NCI-H2227 treated with DMSO at 0.1 percent for 48 hours (cell line): Measurements from ENCODE around the gene LINGO4.
"Not testable (repeated sequence)": the region's sequence is repeated elsewhere in the genome, so short reads cannot be mapped to it uniquely, and the experiment has no call there.

ENCODE experiments used
- DNase-seq: peaks from one replicate; lab custom pipeline; 2025; lab: John Stamatoyannopoulos, UW

Gene LINGO4

DNA sequence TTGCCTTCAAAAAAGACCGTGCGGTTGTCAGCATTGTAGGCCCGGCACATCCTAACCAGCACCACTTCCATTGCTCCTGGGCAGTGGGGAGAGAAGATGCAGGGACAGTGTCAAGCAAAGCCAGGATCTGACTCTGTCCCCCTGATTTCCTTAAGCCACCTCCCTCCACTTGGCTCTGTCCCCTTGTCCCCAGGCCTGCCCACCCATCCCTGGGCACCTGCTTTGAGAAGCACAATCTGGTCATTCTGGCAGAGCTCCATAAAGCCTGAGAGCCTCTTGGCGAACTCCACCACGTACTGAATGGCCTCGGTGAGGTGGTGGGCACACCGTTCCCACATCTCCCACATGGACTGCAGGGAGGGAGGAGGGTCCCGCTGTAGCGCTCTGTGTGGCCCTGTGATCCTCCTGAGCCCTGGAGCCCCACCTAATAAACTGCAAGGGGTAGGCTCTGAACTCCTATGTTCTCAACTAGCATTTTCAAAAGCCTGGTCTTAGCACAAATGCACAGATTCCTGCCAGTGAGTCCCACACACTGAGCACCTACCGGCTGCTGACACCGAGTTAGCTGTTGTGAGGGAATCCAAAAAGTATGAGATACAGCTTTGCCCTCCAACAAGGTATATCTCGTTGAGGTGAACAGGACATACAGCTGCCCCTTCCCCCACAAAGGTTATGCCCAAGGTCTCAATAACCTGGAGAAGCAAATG lies 8.2 kb upstream of the LINGO4 start:
- DNase-seq, result no peak

DNA sequence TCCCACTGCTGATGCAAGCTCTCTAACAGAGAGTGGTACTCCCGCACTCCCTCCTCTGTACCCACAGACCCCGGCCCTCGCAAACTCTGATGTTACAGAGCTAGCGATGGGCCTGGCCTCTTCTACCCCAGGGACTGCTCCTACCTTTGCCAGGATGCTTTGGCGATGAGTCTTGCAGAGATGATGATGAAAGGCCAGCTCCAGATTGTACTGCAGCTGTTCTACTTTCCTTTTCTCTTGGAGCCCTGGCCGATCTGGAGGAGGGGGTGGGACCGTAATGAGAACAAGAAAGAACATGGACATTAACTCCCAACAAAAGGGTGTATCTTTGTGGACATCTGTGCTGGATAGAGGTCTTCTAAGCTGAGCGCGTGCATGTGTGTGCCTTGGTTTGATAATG lies 6.0 kb upstream of the LINGO4 start:
- DNase-seq, result no peak

DNA sequence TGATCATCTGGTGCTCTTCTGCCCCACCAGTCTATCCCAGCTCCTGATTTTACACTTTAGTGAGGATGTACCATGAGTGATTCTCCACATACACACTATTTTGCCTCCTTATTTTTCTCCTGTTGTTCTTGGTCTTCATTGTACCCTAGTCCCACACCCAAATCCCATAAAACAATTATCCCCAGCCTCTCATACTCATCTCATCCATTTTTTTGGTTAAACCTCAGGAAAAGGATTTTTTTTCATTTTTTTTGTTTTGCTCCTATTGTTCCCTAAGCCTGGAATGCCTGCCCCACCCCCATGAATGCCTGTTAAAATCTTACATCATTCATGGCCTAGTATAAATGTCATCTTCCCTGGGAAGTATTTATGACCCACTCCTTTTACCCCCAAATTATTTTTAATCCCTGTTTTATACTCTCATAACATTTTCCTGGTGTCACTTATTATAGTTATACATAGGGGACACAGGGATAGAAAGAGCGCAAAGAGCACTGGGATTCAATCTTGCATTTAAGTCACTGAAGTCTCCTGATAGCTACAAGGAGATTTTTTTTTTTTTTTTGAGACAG lies 4.9 kb upstream of the LINGO4 start:
- DNase-seq, result no peak

DNA sequence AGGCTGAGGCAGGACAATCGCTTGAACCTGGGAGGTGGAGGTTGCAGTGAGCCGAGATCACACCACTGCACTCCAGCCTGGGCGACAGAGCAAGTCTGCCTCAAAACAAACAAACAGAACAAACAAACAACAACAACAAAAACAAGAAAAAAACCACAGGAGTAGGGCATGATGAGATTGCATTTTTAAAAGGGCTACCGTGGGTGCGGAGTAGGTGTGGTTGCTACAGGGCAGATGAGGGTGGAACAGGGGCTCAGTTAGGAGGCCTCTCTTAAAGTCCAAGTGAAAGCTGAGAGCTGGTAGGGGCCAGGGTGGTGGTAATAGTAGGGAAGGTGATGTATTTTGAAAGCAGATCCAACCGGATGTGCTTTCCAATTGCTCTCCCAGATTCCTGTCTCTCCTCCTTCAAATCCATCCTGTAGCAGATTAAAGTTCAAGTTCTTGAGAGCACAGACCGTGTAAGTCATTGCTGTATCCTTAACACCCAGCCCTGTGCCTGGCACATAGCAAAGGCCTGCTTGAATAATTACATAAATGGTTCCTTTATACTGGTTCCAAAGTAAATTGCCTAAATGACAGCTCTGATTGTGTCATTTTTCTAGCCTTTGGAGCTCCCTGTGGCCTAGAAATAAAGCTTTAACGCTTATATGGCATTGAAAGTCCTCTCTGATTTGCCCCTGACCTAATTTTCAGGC lies 4.2 kb upstream of the LINGO4 start:
- DNase-seq, result peak; percentile 26

DNA sequence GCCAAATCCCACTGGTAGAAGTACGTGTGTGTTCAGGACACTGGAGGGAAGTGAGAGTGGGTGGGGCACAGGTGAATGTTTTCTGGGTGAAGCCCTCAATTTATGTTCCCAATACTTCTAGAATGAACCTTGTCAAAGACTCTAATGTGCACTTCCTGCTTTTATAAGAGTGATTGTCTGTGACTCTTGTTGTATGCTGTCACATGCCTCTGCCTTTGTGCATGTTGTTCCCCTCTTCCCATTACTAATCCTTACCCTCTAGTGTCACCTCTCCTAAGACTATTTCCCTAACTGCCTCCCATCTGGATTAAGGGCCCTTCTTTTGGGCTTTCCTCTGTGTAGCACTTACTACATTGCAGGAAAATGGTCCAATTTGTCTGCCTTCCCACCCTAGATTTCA lies 2.5 kb upstream of the LINGO4 start:
- no peak for DNase-seq

DNA sequence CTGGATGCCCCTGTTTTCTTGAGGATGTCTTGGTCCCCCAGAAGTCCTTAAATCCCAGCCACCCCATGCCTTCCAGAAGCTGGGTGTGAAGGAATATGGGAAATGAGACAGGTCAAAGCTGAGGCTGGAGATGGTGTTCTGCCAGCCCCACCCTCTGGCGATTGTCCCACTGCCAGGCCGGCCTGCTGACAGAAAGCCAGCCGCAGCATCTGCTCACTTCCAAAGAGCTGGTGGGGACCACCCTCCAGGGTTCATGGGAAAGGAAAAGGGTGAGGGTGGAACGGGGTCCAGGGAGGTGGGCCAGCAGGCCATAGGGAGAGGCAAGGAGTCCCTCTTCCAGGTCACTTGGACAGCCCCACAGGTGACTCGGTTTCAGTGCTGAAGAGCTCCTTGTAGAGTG lies 1.9 kb upstream of the LINGO4 start:
- no peak for DNase-seq

DNA sequence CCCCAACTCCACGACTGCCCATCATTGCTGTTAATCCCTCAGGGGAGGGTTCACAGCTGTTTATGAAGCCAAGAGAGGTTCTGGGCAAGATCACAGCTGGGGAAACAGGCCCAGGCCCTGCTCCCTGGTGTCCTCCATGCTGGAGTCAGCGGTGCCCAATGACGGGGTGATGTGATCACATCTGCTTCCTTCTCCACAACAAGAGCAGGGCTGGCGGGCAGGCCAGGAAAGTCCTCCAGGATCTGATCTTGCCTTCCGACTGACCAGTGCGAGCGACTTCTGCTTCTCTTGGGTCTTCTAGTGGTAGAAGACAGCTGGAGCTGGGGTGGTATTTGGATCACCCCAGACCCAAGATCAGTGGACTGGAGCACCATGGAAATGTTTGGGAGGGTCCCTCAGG lies 951 bp upstream of the LINGO4 start:
- DNase-seq, result no peak

DNA sequence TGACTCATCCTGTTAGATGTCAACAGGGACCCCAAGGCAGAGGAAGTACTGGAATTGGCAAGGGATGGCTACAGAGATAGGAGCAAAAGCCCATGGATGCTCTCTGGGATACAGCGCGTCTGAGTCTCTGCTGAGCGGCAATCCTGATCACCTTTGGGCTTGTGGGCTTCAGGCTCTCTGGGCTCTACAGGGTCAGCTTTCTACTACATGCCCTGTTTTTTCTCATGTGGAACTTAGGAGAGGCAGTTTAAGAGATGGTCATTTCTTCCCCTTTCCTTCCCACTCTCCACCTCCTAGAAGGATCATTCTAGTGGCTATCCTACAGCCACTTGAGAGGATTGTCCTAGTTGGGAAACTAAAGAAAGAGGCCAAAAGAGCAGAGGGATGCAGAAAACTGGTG lies 1.3 kb downstream of the LINGO4 start:
- no peak for DNase-seq

DNA sequence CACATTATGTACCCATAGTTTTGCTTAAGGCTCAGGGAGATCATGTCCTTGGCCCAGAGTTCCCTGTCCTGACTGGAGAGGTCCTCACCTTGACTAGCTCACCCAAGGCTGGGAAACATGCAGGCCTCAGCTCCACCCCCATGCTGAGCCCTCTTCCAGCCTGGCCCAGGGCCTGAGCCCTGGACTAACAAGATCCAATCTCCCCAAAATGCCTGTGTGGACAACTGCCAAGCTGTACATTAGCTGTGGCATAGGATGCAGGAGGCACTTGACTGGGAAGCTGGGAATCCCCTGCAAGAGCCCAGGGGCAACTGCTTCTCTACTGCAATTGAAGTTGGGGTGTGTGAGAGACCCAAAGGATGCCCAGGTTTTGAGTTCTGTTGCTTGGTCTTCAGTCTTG lies 2.1 kb downstream of the LINGO4 start:
- DNase-seq, result no peak

DNA sequence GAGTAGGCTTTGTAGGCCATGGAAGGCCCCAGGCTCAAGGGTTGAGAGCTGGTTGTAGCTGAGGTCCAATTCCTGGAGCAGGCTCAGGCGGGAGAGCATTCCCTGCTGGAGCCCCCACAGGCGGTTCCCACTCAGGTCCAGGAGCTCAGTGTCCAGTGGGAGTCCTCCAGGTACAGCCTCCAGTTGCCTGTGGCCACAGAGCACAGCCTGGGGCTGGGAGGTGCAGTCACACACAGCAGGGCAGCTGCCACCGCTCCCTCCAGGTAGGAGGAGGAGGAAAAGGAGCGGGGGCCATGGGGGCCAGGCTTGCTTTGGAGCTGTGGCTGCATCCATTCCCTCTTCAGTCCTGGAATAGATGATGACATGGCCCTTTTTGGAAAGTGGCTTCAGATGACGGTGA lies 2.8 kb downstream of the LINGO4 start:
- no peak for DNase-seq

DNA sequence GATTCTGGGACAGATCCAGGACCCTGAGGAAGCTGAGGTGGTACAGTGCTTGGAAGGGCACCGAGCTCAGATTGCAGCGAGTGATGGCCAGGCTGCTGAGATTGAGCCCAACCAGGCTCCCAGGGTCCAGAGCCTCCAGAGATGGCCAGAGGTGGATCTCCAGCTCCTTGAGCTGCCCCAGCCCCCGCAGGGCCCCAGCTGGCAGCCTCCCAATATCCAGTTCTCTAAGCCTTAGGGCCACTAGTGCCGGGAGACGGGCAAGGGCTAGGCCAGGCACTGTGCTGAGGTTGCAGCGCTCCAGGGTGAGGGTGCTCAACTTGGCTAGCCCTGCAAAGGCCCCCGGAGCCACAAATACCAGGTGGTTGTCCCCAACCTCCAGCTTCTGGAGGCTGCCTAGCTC lies 3.4 kb downstream of the LINGO4 start:
- DNase-seq, result no peak

DNA sequence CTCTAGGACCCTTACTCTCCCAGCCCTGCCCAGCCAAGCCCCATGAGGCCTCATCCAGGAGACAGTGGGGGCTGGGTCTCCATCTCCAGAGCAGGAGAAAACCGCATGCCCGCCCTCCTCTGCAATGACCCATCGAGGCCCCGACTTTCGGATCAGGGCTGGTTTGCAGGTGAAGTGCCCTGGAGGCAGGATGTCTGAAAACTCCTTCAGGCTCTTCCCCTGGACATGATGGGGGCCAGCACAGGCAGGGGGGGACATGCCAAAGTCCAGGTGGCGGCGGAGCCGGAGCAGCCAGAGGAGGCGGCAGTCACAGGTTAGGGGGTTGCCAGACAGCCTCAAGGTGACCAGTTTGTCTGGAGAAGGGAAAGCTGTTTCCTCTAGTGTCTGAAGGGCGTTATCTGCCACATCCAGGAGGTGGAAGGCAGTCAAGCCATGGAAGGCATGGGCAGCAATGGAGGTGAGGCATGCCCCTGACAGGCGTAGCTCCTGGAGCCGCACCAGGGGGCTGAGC lies 3.9 kb downstream of the LINGO4 start:
- no peak for DNase-seq

DNA sequence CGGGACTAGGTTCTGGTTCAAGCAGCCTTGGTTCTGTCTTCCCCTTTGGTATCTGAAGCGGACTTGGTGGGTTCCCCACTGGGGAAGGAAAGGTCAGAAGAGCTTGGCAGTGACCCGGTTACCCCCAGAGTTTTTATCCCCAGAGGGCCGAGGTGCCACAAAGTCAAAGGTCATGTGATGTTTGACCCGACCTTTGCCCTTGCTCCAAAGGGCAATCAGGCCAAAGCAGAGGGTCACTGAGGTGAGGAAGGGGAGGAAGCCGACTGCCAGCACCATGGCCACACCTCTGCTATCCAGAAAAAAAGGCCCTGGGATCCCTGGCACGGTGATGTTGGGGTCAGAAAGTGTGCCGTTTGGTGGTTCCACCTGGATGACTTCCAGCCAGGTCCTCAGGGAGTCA lies 4.4 kb downstream of the LINGO4 start:
- no peak for DNase-seq

DNA sequence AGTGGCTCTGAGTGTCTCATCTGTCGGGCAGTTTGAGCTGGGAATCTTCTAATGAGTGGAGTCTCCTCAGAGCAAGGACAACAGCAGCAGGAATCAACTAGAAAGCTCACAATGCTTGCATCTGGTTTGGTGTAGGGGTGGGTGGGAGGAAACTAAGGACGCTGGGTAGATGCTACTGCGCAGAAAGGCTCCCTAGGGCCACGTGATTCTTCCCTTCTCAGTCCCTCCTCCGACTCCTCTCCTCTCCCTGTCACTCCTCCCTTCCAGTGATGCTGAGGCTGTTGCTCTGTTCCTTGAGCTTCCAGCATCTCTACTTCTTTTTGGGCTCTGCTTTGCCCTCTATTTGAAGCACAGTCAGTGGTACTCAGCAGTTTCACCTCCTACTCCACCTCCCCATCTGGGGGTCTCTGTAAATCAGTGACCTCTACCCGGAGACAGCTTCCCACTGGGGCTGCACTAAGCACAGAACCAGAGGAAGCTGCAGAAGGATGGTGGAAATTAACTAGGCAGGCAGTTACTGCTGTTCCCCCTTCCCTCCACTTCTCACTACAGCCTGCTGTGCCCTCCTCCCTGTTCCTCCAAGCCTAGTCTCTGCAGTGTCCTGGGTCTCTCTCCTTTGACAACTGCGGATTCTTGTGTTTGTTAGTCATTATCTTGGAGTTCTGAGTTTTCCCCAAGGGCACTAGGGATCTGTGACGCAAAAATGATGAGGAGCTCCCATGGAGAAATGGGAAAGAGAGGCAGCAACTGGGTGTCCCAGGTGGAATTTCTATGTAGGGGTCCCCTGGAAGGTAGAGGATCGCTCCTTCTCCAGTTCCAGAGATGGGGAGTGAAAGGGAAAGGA lies 5.8 kb downstream of the LINGO4 start:
- DNase-seq, result peak; percentile 84

DNA sequence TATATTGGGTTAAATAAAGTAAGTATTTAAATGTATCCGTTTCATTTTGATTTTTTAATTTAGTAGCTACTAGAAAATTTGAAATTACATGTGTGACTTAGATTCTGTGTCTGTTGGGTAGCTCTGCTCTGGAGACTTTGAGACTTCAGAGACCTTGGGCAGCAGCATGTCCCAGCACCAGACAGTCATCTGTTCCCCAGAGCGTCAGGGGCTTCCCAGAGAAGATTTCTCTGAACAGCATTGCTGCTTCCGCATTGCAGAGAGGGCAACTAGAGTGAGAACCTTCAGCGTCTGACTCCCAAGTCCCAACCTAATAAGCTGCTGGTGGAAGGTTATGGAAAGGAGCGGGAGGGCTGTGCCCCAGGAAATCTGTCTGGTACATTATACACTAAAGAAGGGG lies 6.6 kb downstream of the LINGO4 start:
- DNase-seq, result no peak

DNA sequence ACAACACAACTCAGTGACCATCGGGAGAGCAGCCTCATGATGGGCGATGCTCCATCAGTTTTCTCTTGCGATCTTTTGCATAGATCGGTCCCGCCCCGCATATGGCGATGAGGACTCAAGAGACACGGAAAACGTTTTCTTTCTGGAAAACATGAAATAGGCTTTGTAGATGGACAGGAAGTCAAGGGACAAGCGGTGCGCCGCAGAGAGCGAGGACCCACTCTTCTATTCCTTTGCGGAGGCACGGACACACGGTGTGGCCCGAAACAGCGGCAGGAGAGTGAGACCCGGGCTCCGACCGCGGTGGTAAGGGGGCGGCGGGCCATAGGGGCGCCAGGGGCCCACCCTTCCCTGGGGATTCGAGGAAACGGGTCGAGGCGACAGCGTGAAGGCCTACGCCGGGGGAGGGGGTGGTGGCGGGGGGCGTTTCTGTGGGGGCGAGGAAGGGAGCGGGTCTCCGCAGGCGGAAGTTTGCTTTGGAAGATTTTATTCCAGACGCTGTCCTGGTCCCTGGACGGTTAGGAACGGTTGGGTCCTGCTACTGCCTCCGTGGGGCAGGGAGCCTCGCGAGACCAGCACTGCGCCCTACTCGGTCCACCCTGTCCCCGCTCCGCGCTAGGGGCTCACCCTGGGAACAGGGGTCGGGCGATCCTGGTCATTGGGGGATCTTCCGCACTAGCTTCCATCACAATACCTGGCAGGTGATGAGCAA lies 14.1 kb downstream of the LINGO4 start:
- peak; percentile 3 for DNase-seq

DNA sequence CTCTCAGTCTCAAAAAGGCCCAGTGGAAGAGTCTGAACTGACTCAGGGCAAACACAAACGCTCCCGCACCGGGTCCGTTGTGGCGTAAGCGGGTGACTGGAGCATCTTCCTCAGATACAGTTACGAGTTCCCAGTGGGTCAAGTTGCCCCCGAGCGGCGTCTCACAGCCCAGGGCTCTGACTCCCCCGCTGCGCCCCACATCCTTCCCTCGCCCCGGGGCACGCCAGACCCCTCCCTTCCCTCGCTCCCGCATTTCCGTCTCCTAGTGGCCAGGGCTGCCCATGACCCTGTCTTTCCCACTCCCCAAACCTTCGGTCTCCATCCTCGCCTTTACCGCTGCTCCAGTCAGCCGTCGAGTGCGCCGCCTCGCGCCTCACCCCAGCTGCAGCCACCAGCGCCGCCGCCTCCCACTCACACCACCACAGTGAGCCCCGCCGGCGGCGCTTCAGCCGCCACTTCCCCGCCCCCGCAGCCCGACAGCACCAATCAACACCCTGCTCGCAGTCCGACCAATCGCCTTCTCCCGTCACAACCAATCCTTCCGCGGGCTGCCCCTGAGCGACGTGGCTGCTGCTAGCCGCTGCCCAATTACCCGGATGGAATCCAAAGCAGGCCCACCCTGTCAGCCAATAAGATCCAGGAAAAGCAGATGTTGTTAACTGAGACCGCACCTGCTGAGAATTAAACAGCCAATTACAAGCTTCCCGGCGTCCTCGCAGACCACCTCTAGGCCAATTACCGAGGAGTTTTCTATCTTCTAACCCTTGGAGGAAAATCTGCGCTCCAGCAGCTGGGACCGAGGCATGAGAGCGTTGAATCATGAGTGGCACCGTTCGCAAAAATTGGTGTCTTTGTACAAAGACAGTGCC lies 14.9 kb downstream of the LINGO4 start, which contains the start of gene TDRKH:
TSS of gene TDRKH (minus strand) at position 430 of the 869 bp plus-strand sequence. CDS start 7,478 bp downstream, outside the sequence.
- peak; percentile 99 for DNase-seq

DNA sequence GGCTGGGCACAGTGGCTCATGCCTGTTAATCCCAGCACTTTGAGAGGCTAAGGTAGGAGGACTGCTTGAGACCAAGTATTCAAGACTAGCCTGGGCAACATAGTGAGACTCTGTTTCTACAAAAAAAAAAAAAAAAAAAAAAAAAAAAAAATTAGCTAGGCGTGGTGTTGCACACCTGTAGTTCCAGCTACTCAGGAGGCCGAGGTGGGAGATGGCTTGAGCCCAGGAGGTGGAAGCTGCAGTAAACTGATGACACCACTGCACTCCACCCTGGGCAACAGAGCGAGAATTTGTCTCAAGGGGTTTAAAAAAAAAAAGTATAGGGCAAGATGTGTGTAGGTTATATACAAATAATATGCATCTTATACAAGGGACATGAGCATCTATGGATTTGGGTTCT lies 17.5 kb downstream of the LINGO4 start:
- no peak for DNase-seq

DNA sequence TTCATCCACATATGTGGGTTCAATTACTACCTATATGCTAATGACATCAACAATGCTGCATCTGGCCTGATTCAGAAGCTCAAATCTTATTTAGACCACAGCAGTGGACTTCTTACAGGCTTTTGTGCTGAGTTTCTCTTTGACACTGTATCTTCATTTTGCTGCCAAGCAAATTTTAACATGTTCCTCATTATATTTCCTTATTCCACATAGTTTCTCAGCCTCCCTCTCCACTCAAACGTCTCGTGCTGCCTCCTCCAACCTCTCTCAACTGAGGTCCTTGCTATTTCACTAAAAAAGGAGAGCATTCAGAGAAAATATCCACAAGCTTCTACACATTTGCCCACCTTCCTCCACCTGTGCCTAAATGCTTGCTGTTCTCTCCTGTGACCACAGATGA lies 21.4 kb downstream of the LINGO4 start:
- DNase-seq, result no peak

DNA sequence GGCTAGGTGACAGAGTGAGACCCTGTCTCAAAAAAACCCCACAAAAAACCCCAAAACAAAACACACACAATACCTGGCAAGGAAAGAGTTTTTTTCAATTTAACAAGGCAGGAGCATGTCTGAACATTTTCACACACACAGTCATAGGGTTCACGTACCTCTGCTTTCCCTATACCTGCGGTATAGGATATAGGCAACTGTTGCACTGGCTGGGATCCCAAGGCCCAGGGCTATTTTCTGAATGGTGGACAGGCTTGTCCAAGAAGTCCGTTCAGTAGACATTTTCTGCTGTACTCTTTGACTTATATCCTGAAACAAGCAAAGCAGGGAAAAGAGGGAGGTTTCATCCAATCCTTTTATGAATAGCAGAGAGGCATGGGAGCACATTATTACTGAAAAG lies 22.5 kb downstream of the LINGO4 start:
- DNase-seq, result no peak

DNA sequence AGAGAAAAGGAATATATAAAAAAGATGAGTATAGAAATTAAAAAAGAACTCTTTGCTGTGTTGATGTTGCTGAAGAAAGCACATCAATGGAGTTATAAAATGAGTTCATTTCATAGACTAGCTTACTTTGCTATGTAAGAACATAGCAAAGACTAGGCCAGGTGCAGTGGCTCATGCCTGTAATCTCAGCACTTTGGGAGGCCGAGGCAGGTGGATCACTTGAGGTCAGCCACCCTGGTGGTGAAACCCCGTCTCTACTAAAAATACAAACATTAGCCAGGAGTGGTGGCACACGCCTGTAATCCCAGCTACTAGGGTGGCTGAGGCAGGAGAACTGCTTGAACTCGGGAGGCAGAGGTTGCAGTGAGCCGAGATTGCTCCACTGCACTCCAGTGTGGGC lies 23.2 kb downstream of the LINGO4 start:
- not testable (repeated sequence) for DNase-seq
